GM10248 (cell line): Measurements from ENCODE around the gene RNF224.

Experiments used
- CTCF ChIA-PET: fragments of 300-600 bp; sonication (Branson Sonifier 250); formaldehyde crosslinking; extraction: SDS; loops from one replicate; lab custom pipeline; 2021; ENCODE audit warnings: antibody characterized with exemption; lab: Yijun Ruan, JAX
- POLR2A ChIA-PET: fragments of 350-650 bp; sonication (Branson Sonifier 250); formaldehyde crosslinking; extraction: SDS; loops from one replicate; lab custom pipeline; 2020; ENCODE audit warnings: antibody characterized with exemption; lab: Yijun Ruan, JAX
- DNase-seq: peaks from one replicate; pipeline ENCODE4 v3.0.0; 2012; ENCODE audit errors: extremely low spot score
- CTCF ChIP-seq: IDR thresholded peaks from 2 replicates; pipeline ENCODE4 v1.5.1; 2012; ENCODE audit warnings: mild to moderate bottlenecking, low read depth; ENCODE audit errors: extremely low read depth, missing control alignments, control extremely low read depth

The RNF224 gene

GRCh38 chr9:137224830-137225694 lies 2.2 kb upstream of the RNF224 start, which contains the start of gene CYSRT1:
TSS of gene CYSRT1 (plus strand) at chr9:137225174. CDS start at chr9:137225622, 448 bp downstream.
- CTCF ChIA-PET: interaction anchor here (0.8 to 6.9 kb wide), 6 partner anchors 12 to 179 kb away, joined by 3 to 92 read pairs (median 5); partner anchors contain the start of genes ANAPC2, NDOR1, NPDC1 and SSNA1
- TF ChIP-seq CTCF: no peak
- no peak for DNase-seq
- POLR2A ChIA-PET: interaction anchor here (0.6 to 2.8 kb wide), 2 partner anchors 16 to 277 kb away, joined by 6 to 24 read pairs; partner anchors contain the start of gene TUBB4B

- DNase-seq: no peak
- CTCF ChIA-PET: interaction anchor here (0.8 to 6.9 kb wide), 15 partner anchors 7 to 179 kb away, joined by 3 to 92 read pairs (median 5); partner anchors contain the start of genes ANAPC2, NDOR1, NPDC1 and SSNA1
- no peak for TF ChIP-seq CTCF
- POLR2A ChIA-PET: no interaction called here
These were observed 1.5 kb upstream of the RNF224 start for GRCh38 chr9:137225699-137226331.

- ChIA-PET POLR2A (interaction anchor here (0.6 kb wide), 1 partner anchor 75 kb away, joined by 3 read pairs; no protein-coding TSS in a partner anchor), CTCF (interaction anchor here (1.0 to 6.9 kb wide), 24 partner anchors 8 to 191 kb away, joined by 3 to 92 read pairs (median 7); partner anchors contain the start of genes ANAPC2, DPP7, SSNA1 and TPRN)
- no peak for DNase-seq
- no peak for TF ChIP-seq CTCF
These were observed 806 bp upstream of the RNF224 start for GRCh38 chr9:137226338-137227053.

- TF ChIP-seq CTCF: no peak
- POLR2A ChIA-PET: interaction anchor here (0.5 to 1.2 kb wide), 2 partner anchors 13 to 100 kb away, joined by 3 to 7 read pairs; partner anchors contain the start of gene TUBB4B
- DNase-seq: no peak
- CTCF ChIA-PET: interaction anchor here (0.7 to 6.9 kb wide), 26 partner anchors 9 to 437 kb away, joined by 3 to 92 read pairs (median 6); partner anchors contain the start of genes MAN1B1, SAPCD2, SSNA1 and TMEM141
These were observed 677 bp downstream of the RNF224 start for GRCh38 chr9:137227853-137228505.

- ChIA-PET CTCF (interaction anchor here (1.4 to 6.9 kb wide), 14 partner anchors 9 to 193 kb away, joined by 3 to 92 read pairs (median 8); partner anchors contain the start of genes MAN1B1, SSNA1 and TUBB4B), POLR2A (no interaction called here)
- DNase-seq: no peak
- TF ChIP-seq CTCF: no peak
These were observed 1.2 kb downstream of the RNF224 start for GRCh38 chr9:137228506-137228967.
